Prostate gland (tissue), 2 donors: ENCODE results near the gene MATN1.

Experiments
- CTCF ChIP-seq, 4 experiments: fragments of 200-600 bp in 2 of 4; fragments of 450-650 bp in 2 of 4; sonication (generic) in 2 of 4; IDR thresholded peaks; 1 replicate in 3 of 4; 2 replicates in 1 of 4; pipeline ENCODE4 v1.5.1; 2016 to 2019; ENCODE audit warnings: antibody characterized with exemption in 4 of 4, mild to moderate bottlenecking in 2 of 4, moderate library complexity in 2 of 4
- POLR2AphosphoS5 ChIP-seq: sonication (generic); formaldehyde crosslinking; IDR thresholded peaks from one replicate; pipeline ENCODE4 v1.6.1; 2017; ENCODE audit warnings: antibody characterized with exemption

GRCh38 chr1:30713311-30713710 is 10.1 kb downstream of the MATN1 start:
- TF ChIP-seq POLR2AphosphoS5 (no peak), CTCF (IDR thresholded peaks at IDR 0.05) (no peak)
